Measurements from ENCODE around the gene TRPV3.

Gene TRPV3

GRCh38 chr17:3554440-3554839 is 3.2 kb downstream of the TRPV3 start:
- TF ChIP-seq, protein P1, sequence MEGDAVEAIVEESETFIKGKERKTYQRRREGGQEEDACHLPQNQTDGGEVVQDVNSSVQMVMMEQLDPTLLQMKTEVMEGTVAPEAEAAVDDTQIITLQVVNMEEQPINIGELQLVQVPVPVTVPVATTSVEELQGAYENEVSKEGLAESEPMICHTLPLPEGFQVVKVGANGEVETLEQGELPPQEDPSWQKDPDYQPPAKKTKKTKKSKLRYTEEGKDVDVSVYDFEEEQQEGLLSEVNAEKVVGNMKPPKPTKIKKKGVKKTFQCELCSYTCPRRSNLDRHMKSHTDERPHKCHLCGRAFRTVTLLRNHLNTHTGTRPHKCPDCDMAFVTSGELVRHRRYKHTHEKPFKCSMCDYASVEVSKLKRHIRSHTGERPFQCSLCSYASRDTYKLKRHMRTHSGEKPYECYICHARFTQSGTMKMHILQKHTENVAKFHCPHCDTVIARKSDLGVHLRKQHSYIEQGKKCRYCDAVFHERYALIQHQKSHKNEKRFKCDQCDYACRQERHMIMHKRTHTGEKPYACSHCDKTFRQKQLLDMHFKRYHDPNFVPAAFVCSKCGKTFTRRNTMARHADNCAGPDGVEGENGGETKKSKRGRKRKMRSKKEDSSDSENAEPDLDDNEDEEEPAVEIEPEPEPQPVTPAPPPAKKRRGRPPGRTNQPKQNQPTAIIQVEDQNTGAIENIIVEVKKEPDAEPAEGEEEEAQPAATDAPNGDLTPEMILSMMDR (IDR thresholded peaks at IDR 0.05; ENCODE audit: low read depth, low read length), result no peak
- Histone ChIP-seq H3K27ac (no peak overlapping the region), H3K36me3 (no peaks in the 10 kb centered on the region), H3K9me3 (ENCODE audit: severe bottlenecking) (no peaks in the 10 kb centered on the region), H3K27me3 (ENCODE audit: insufficient read depth, low read depth, severe bottlenecking) (no peaks in the 10 kb centered on the region), H3K4me3 (ENCODE audit: low read depth, low read length) (no peak overlapping the region)
- no peak for DNase-seq

- TF ChIP-seq, protein P1 (IDR thresholded peaks at IDR 0.05; ENCODE audit: low read depth, low read length), result no peak
- H3K9me3 ChIP-seq (ENCODE audit: severe bottlenecking), result no peaks in the 10 kb centered on the region
- no peak overlapping the region for H3K4me3 ChIP-seq (ENCODE audit: low read depth, low read length)
- H3K36me3 ChIP-seq, result no peaks in the 10 kb centered on the region
- H3K27ac ChIP-seq, result no peak overlapping the region
- no peak for DNase-seq
- no peaks in the 10 kb centered on the region for H3K27me3 ChIP-seq (ENCODE audit: insufficient read depth, low read depth, severe bottlenecking)
Measured at GRCh38 chr17:3553419-3554401, 3.9 kb downstream of the TRPV3 start.

DNA sequence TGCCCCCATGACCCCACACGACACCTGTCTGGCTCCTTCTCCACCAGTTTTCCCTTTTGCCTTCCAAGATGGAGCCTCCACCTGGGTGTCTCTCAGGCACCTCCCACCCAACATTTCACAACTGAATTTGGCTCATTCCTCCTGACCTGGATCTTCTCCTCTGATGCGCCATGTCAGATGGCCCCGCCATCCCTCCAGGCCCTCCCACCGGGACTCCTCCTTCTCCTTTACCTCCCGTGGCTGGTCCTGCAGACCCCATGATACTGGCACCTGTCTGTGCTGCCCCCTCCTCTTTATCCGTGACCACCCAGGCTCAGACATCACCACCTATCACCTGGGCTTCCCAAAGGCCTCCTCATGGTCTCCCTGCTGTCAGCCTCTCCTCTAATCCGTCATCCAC is 4.7 kb downstream of the TRPV3 start:
- H3K4me3 ChIP-seq (ENCODE audit: low read depth, low read length), result no peak overlapping the region
- no peaks in the 10 kb centered on the region for H3K36me3 ChIP-seq
- no peak overlapping the region for H3K27ac ChIP-seq
- TF ChIP-seq, protein P1 (IDR thresholded peaks at IDR 0.05; ENCODE audit: low read depth, low read length), result no peak
- no peaks in the 10 kb centered on the region for H3K27me3 ChIP-seq (ENCODE audit: insufficient read depth, low read depth, severe bottlenecking)
- DNase-seq, result no peak
- H3K9me3 ChIP-seq (ENCODE audit: severe bottlenecking), result no peaks in the 10 kb centered on the region

DNA sequence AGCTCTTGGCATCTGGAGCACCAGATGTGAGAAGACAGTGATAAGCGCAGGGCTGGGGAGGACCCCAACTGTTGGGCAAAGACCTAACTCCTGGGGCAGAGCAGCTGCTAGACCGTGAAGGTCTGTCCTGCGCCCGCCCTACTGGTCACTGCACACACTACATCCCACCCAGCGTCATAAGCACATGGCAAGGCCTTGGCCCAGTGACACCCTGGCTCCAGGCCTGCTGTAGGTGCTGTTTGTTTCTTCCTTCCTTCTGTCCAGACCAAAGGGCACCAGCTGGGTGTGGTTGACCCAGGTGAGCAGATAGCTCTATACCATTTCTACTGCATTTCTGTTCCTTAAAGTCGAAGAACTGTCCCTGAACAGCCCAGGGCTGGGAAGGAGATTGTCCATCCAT is 6.4 kb downstream of the TRPV3 start:
- DNase-seq, result no peak
- TF ChIP-seq, protein P1 (IDR thresholded peaks at IDR 0.05; ENCODE audit: low read depth, low read length), result peak; percentile 50
- no peaks in the 10 kb centered on the region for H3K9me3 ChIP-seq (ENCODE audit: severe bottlenecking)
- H3K36me3 ChIP-seq, result no peaks in the 10 kb centered on the region
- H3K27ac ChIP-seq, result no peak overlapping the region
- H3K4me3 ChIP-seq (ENCODE audit: low read depth, low read length), result no peak overlapping the region
- no peaks in the 10 kb centered on the region for H3K27me3 ChIP-seq (ENCODE audit: insufficient read depth, low read depth, severe bottlenecking)

GRCh38 chr17:3549610-3550162 is 7.9 kb downstream of the TRPV3 start:
- TF ChIP-seq, protein P1 (IDR thresholded peaks at IDR 0.05; ENCODE audit: low read depth, low read length), result no peak
- Histone ChIP-seq H3K36me3 (no peaks in the 10 kb centered on the region), H3K4me3 (ENCODE audit: low read depth, low read length) (no peak overlapping the region), H3K27me3 (ENCODE audit: insufficient read depth, low read depth, severe bottlenecking) (no peaks in the 10 kb centered on the region), H3K9me3 (ENCODE audit: severe bottlenecking) (no peaks in the 10 kb centered on the region), H3K27ac (no peak overlapping the region)
- no peak for DNase-seq

Measured in WERI-Rb-1 (cell line).